ENCODE measurements around the gene FMNL2.

DNA sequence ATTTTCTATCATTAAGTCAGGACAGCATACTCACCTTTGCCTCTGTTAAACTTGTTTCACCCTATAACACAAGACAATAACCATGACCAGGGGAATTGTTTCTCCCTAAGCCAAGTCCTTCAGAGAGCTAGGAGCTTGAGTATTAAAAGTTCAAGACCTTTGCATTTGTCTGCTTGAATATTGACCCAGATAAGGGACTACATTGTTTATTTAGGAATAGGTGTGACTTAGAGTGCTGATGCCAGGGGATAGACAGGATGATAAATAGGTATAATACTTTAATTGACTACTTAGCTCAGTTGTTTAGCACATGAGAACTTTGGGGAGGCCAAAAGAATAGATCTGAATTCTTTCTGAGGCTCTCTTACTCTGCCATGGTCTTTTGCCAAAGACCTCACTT is 185.8 kb downstream of the FMNL2 start:
- TF ChIP-seq CTCF (conservative IDR thresholded peaks at IDR 0.05; ENCODE audit: low read depth, low read length): no peak
- no peak for TF ChIP-seq CHD1 (IDR thresholded peaks at IDR 0.05; ENCODE audit: low read depth, low read length)
- no peak for TF ChIP-seq MAFK (IDR thresholded peaks at IDR 0.05; ENCODE audit: low read depth, low read length)

Measured in IMR-90 (cell line).